Ectodermal cell (in vitro differentiated cells): ENCODE results near the gene TMUB1.

Source experiments
- H3K27ac ChIP-seq: 2 replicates; pipeline ENCODE4 v1.7.0; 2013; ENCODE audit warnings: mild to moderate bottlenecking, low read depth, low read length; ENCODE audit not compliant: insufficient read depth, poor library complexity, severe bottlenecking
- H3K27me3 ChIP-seq: 2 replicates; pipeline ENCODE4 v1.7.0; 2013; ENCODE audit warnings: mild to moderate bottlenecking, low read length; ENCODE audit not compliant: insufficient read depth, control insufficient read depth, poor library complexity, severe bottlenecking
- H3K36me3 ChIP-seq: one replicate; pipeline ENCODE4 v1.7.0; 2013; ENCODE audit warnings: low read length; ENCODE audit not compliant: control insufficient read depth, insufficient read depth
- H3K4me1 ChIP-seq: one replicate; pipeline ENCODE4 v1.7.0; 2013; ENCODE audit warnings: low read length; ENCODE audit not compliant: control insufficient read depth, insufficient read depth
- H3K4me3 ChIP-seq: 2 replicates; pipeline ENCODE4 v1.7.0; 2013; ENCODE audit warnings: low read depth, low read length, control low read depth; ENCODE audit not compliant: insufficient read depth
- H3K9me3 ChIP-seq: 2 replicates; pipeline ENCODE4 v1.7.0; 2013; ENCODE audit warnings: mild to moderate bottlenecking, low read length, moderate library complexity; ENCODE audit not compliant: control insufficient read depth
- WGBS, 2 experiments: methylation state at CpG; one replicate each; pipeline ENCODE4 v1.1.7; 2013; ENCODE audit warnings: missing lambda C conversion rate in 2 of 2; 5-methylcytosine and 5-hydroxymethylcytosine counted together

The TMUB1 gene

GRCh38 chr7:151066273-151066974 lies 16.9 kb downstream of the TMUB1 start:
- no peaks in the 10 kb centered on the region for H3K9me3 ChIP-seq
- peaks cover 8% of the 10 kb centered on the region for H3K27me3 ChIP-seq
- H3K4me3 ChIP-seq = no peak overlapping the region
- H3K36me3 ChIP-seq = peaks cover 31% of the 10 kb centered on the region
- 95% methylated on average over 39 of the region's 39 CpGs for WGBS, 2 experiments
- H3K4me1 ChIP-seq = peaks cover 13% of the 10 kb centered on the region
- no peak overlapping the region for H3K27ac ChIP-seq

GRCh38 chr7:151065516-151065915 lies 17.8 kb downstream of the TMUB1 start:
- Histone ChIP-seq H3K27ac (no peak overlapping the region), H3K9me3 (no peaks in the 10 kb centered on the region), H3K36me3 (peaks cover 28% of the 10 kb centered on the region), H3K4me1 (peaks cover 22% of the 10 kb centered on the region), H3K4me3 (no peak overlapping the region), H3K27me3 (peaks cover 17% of the 10 kb centered on the region)
- WGBS, 2 experiments = 94 to 96% methylated on average over 14 of the region's 14 CpGs

DNA sequence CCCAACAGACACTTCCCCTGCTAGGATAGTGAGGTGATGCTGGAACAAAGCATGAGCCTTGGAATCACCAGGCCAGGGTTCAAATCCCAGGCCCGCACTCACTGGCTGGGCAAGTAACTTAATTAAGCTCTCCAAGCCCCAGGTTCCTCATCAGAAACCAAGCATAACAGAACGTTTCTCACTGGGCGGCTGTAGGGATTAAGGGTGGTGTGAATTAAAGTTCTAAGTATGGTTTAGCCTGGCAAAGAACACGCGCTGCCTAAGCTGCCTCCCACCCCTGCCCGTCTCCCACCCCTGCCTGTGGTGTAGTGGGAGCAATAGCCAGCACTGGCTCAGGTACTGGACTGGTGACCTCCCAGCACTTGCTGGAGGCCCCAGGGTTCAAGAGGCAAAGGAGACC lies 18.3 kb downstream of the TMUB1 start:
- H3K4me3 ChIP-seq = no peak overlapping the region
- no peaks in the 10 kb centered on the region for H3K9me3 ChIP-seq
- peaks cover 23% of the 10 kb centered on the region for H3K4me1 ChIP-seq
- WGBS, 2 experiments = 93% methylated on average over 6 of the region's 6 CpGs
- no peak overlapping the region for H3K27ac ChIP-seq
- peaks cover 21% of the 10 kb centered on the region for H3K27me3 ChIP-seq
- H3K36me3 ChIP-seq = peaks cover 22% of the 10 kb centered on the region

DNA sequence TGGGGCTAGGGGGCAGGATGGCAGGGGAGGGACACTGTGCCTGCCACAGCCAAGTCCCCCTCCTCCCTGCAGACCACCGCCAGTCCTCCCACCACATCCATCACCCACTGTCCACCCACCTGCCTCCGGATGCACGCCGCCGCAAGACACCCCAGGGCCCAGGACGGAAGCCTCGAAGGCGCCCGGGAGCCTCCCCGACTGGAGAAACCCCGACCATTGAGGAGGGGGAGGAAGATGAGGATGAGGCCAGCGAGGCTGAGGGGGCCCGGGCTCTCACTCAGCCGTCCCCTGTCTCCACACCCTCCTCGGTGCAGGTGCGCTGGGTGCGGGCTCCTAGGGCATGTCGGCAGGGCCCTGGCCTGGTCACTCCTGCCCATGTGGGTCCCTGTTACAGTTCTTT lies 18.8 kb downstream of the TMUB1 start:
- Histone ChIP-seq H3K4me1 (peaks cover 23% of the 10 kb centered on the region), H3K27ac (no peak overlapping the region), H3K36me3 (peaks cover 21% of the 10 kb centered on the region), H3K9me3 (no peaks in the 10 kb centered on the region), H3K27me3 (peaks cover 21% of the 10 kb centered on the region), H3K4me3 (no peak overlapping the region)
- 94 to 96% methylated on average over 18 of the region's 18 CpGs for WGBS, 2 experiments

DNA sequence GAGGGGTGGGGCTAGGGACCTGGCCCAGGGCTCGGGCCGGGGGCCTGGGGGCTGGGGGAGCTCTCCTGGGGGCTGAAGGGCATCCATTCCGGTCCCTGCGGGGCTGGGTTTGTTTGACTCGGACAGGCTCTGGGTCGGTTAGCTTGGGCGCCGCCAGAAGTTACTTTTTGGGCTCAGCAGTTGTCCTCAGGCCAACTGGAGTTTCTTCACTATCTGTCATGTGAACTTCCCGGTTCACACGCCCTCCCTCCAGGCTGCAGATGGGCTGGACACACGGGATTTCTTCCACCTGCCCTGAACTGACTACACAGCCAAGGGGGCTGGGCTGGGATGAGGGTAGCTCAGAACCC lies 20.1 kb downstream of the TMUB1 start:
- H3K4me3 ChIP-seq = no peak overlapping the region
- peaks cover 20% of the 10 kb centered on the region for H3K36me3 ChIP-seq
- peaks cover 21% of the 10 kb centered on the region for H3K27me3 ChIP-seq
- H3K9me3 ChIP-seq = no peaks in the 10 kb centered on the region
- peaks cover 32% of the 10 kb centered on the region for H3K4me1 ChIP-seq
- 16 to 18% methylated on average over 11 of the region's 11 CpGs for WGBS, 2 experiments
- H3K27ac ChIP-seq = no peak overlapping the region

GRCh38 chr7:151062399-151063211 lies 20.7 kb downstream of the TMUB1 start:
- Histone ChIP-seq H3K9me3 (no peaks in the 10 kb centered on the region), H3K4me1 (peaks cover 32% of the 10 kb centered on the region), H3K27me3 (peaks cover 21% of the 10 kb centered on the region), H3K36me3 (peaks cover 15% of the 10 kb centered on the region), H3K27ac (no peak overlapping the region), H3K4me3 (peak overlapping the region; percentile 33)
- 2% methylated on average over 39 to 43 of the region's 43 CpGs for WGBS, 2 experiments

- Histone ChIP-seq H3K27me3 (peaks cover 24% of the 10 kb centered on the region), H3K9me3 (no peaks in the 10 kb centered on the region), H3K4me1 (peaks cover 34% of the 10 kb centered on the region), H3K36me3 (peaks cover 11% of the 10 kb centered on the region), H3K4me3 (peak overlapping the region; percentile 33), H3K27ac (no peak overlapping the region)
- WGBS, 2 experiments = 12 to 15% methylated on average over 11 of the region's 11 CpGs
Observed at GRCh38 chr7:151062111-151062398, 21.2 kb downstream of the TMUB1 start.

DNA sequence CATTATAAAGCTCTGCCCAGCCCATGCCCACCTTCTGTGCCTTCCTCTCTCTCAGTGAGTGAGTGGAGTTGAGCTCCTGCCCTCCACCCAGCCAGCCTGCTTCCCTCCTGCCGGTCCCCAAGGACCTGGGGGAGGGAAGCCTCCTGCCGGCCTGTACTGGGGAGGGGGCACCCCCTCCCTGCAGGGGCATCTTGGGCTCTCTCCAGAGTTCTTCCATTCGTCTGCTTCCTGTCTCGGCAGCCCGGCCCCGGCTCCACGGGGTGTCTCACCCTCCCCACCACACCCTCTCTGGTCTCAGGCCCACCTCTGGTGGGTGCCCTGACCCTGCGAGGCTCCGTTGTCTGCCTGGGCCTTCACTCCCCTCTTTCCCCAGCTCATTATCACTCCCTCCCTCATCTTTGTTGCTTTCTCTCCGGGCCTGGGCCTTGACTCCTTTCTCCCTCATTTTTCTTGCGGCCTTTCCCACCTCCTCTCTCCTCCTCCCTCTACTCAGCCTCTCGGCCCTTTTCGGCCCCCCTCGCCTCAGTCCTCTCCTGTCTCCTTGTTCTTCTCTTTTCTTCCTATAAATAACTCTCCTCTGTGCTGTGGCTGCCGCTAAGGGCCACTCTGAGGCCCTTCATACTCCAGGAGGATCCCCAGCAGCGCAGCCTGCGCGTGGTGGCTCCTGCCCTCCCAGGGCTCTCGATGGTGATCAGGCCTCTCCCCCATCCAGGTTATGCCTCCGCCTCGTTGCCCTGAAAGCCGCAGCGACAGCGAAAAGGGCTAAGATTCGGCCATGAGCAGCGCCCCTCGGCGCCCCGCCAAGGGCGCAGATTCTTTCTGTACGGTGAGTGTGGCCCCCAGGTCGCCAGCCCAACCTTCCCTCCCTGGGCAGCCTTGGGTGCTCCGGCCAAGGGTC lies 21.8 kb downstream of the TMUB1 start:
- Histone ChIP-seq H3K27ac (no peak overlapping the region), H3K36me3 (peaks cover 11% of the 10 kb centered on the region), H3K4me1 (peaks cover 36% of the 10 kb centered on the region), H3K27me3 (peaks cover 30% of the 10 kb centered on the region), H3K9me3 (no peaks in the 10 kb centered on the region), H3K4me3 (peak overlapping the region; percentile 33)
- 28 to 31% methylated on average over 33 of the region's 33 CpGs for WGBS, 2 experiments

- Histone ChIP-seq H3K9me3 (no peaks in the 10 kb centered on the region), H3K27me3 (peaks cover 38% of the 10 kb centered on the region), H3K4me1 (peaks cover 36% of the 10 kb centered on the region), H3K27ac (no peak overlapping the region), H3K4me3 (peak overlapping the region; percentile 80), H3K36me3 (peaks cover 11% of the 10 kb centered on the region)
- 8 to 9% methylated on average over 21 of the region's 21 CpGs for WGBS, 2 experiments
Observed at GRCh38 chr7:151060416-151061212, 22.7 kb downstream of the TMUB1 start.
